ENCODE measurements around the gene TOMM7.
"Not testable (repeated sequence)": the region's sequence is repeated elsewhere in the genome, so short reads cannot be mapped to it uniquely, and the experiment has no call there.

The TOMM7 gene

GRCh38 chr7:22821702-22822485 lies 755 bp downstream of the TOMM7 start:
- DNase-seq (ENCODE audit: low spot score) (no peak), FAIRE-seq (no peak)

- FAIRE-seq (no peak), DNase-seq (ENCODE audit: low spot score) (no peak)
Observed at GRCh38 chr7:22819476-22819875, 3.2 kb downstream of the TOMM7 start.

- DNase-seq (ENCODE audit: low spot score) (no peak), FAIRE-seq (no peak)
Observed at GRCh38 chr7:22814261-22815208, 8.1 kb downstream of the TOMM7 start.

GRCh38 chr7:22812353-22812752 lies 10.3 kb downstream of the TOMM7 start:
- no peak for FAIRE-seq
- no peak for DNase-seq (ENCODE audit: low spot score)

GRCh38 chr7:22811746-22812280 lies 10.8 kb downstream of the TOMM7 start:
- no peak for DNase-seq (ENCODE audit: low spot score)
- no peak for FAIRE-seq

- no peak for DNase-seq (ENCODE audit: low spot score)
- FAIRE-seq, result no peak
Observed at GRCh38 chr7:22810843-22811242, 11.8 kb downstream of the TOMM7 start.

- DNase-seq (ENCODE audit: low spot score), result no peak
- FAIRE-seq, result no peak
Observed at GRCh38 chr7:22809902-22810642, 12.6 kb downstream of the TOMM7 start.

GRCh38 chr7:22808140-22808539 lies 14.5 kb downstream of the TOMM7 start:
- FAIRE-seq (no peak), DNase-seq (ENCODE audit: low spot score) (no peak)

- FAIRE-seq, result no peak
- no peak for DNase-seq (ENCODE audit: low spot score)
Observed at GRCh38 chr7:22806752-22807151, 15.9 kb downstream of the TOMM7 start.

- FAIRE-seq, result no peak
Observed at GRCh38 chr7:22805227-22805626, 17.4 kb downstream of the TOMM7 start.

GRCh38 chr7:22802831-22803230 lies 19.8 kb downstream of the TOMM7 start:
- FAIRE-seq; DNase-seq (ENCODE audit: low spot score): not testable (repeated sequence)

More at GRCh38 chr7:22805227-22805626, 17.4 kb downstream of the TOMM7 start:
- no peak for DNase-seq (ENCODE audit: low spot score)

GRCh38 chr7:22802426-22802825 lies 20.2 kb downstream of the TOMM7 start:
- FAIRE-seq, result no peak
- DNase-seq (ENCODE audit: low spot score), result no peak

GRCh38 chr7:22801912-22802311 lies 20.7 kb downstream of the TOMM7 start:
- no peak for DNase-seq (ENCODE audit: low spot score)

GRCh38 chr7:22799633-22800032 lies 23.0 kb downstream of the TOMM7 start:
- DNase-seq (ENCODE audit: low spot score) (no peak), FAIRE-seq (no peak)

More at GRCh38 chr7:22801912-22802311, 20.7 kb downstream of the TOMM7 start:
- no peak for FAIRE-seq

GRCh38 chr7:22793593-22794462 lies 28.8 kb downstream of the TOMM7 start:
- DNase-seq (ENCODE audit: low spot score), result no peak
- no peak for FAIRE-seq

- no peak for FAIRE-seq
Observed at GRCh38 chr7:22791204-22792158, 31.2 kb downstream of the TOMM7 start.

GRCh38 chr7:22790640-22791039 lies 32.0 kb downstream of the TOMM7 start:
- DNase-seq (ENCODE audit: low spot score); FAIRE-seq: not testable (repeated sequence)

More at GRCh38 chr7:22791204-22792158, 31.2 kb downstream of the TOMM7 start:
- peak; percentile 51 for DNase-seq (ENCODE audit: low spot score)

GRCh38 chr7:22787951-22788350 lies 34.7 kb downstream of the TOMM7 start:
- DNase-seq (ENCODE audit: low spot score) (no peak), FAIRE-seq (no peak)
